Stomach (tissue), 9 donors: Measurements from ENCODE around the gene CENPL. TPM values are rescaled to one million over a fixed set of nuclear protein-coding genes. Genes with fewer than 3 reads are reported as not detected.
"Not testable (repeated sequence)": the region's sequence is repeated elsewhere in the genome, so short reads cannot be mapped to it uniquely, and the experiment has no call there.

Experiments used
- DNase-seq, 2 donors: peaks; one replicate each; pipeline versions ENCODE4 v3.0.0 to v3.0.0-alpha.2; 2013 to 2019
- H3K27ac ChIP-seq, 5 donors: fragments of 200-600 bp in 4 of 5; sonication (generic) in 4 of 5; one replicate each; pipeline ENCODE4 v1.5.1; 2013 to 2019; ENCODE audit warnings: mild to moderate bottlenecking in 1 of 5, moderate library complexity in 1 of 5
- H3K27me3 ChIP-seq, 3 donors: fragments of 200-600 bp; sonication (generic); one replicate each; pipeline ENCODE4 v1.5.1; 2017 to 2019; ENCODE audit warnings: mixed run types in 1 of 3
- H3K36me3 ChIP-seq, 4 donors: fragments of 200-600 bp; sonication (generic); 1 replicate in 3 of 4; 2 replicates in 1 of 4; pipeline ENCODE4 v1.5.1; 2016 to 2019
- H3K4me1 ChIP-seq, 4 donors: fragments of 200-600 bp; sonication (generic); one replicate each; pipeline ENCODE4 v1.5.1; 2016 to 2019
- H3K4me3 ChIP-seq, 4 donors: fragments of 200-600 bp; sonication (generic) in 3 of 4; one replicate each; pipeline ENCODE4 v1.5.1; 2016 to 2019; ENCODE audit warnings: mild to moderate bottlenecking in 1 of 4
- H3K9me3 ChIP-seq, 4 donors: fragments of 200-600 bp; sonication (generic); one replicate each; pipeline ENCODE4 v1.5.1; 2016 to 2019
- EP300 ChIP-seq: sonication (generic); formaldehyde crosslinking; IDR thresholded peaks from one replicate; pipeline ENCODE4 v1.6.1; 2017; ENCODE audit warnings: antibody characterized with exemption
- POLR2A ChIP-seq, 4 donors: fragments of 450-650 bp; IDR thresholded peaks; one replicate each; pipeline ENCODE4 v1.6.1; 2016; ENCODE audit warnings: antibody characterized with exemption in 4 of 4, control low read depth in 2 of 4, mild to moderate bottlenecking in 1 of 4, moderate library complexity in 1 of 4
- POLR2AphosphoS5 ChIP-seq, 3 donors: sonication (generic); formaldehyde crosslinking; IDR thresholded peaks; one replicate each; pipeline ENCODE4 v1.6.1; 2016; ENCODE audit warnings: antibody characterized with exemption in 3 of 3
- whole genome bisulfite sequencing, 5 donors: extraction: QIAGEN DNeasy Blood & Tissue Kit in 3 of 5; methylation state at CpG; one replicate each; pipeline versions ENCODE4 v1.1.5 to v1.1.7; 2013 to 2018; 5-methylcytosine and 5-hydroxymethylcytosine counted together
- intact Hi-C: fragments of 100-400 bp; cut with DNase I; formaldehyde crosslinking; loops from one replicate; pipeline ENCODE4 v1.15.1; 2023; ENCODE audit warnings: low total_unique reads
- polyA plus RNA-seq, 3 donors: library from polyadenylated mRNA; stranded (reverse); fragments of 200-250 nt; gene quantifications; one replicate each; pipeline ENCODE4 v1.2.3, GENCODE V29; 2013
- total RNA-seq, 5 donors: library from RNA; depleted of rRNA; stranded (reverse); fragments of >200 nt; gene quantifications; one replicate each; pipeline versions ENCODE4 v1.1.0 to v1.2.3, GENCODE V29; 2014 to 2016
- TF ChIP-seq, protein P1 (sequence below), 7 experiments: fragments of 450-650 bp in 4 of 7; fragments of 200-600 bp in 3 of 7; sonication (generic) in 3 of 7; IDR thresholded peaks; one replicate each; pipeline ENCODE4 v1.5.1; 2016 to 2019; ENCODE audit warnings: antibody characterized with exemption in 7 of 7, control low read depth in 2 of 7, mild to moderate bottlenecking in 1 of 7
- donor health status: healthy with polysubstance abuse.
- donor health status: Bipolar disorder and iron deficiency.
- donor health status: healthy.

CENPL gene
- total and polyA plus RNA-seq, 8 donors = 0.45 to 14.1 (median 3.3) TPM

DNA sequence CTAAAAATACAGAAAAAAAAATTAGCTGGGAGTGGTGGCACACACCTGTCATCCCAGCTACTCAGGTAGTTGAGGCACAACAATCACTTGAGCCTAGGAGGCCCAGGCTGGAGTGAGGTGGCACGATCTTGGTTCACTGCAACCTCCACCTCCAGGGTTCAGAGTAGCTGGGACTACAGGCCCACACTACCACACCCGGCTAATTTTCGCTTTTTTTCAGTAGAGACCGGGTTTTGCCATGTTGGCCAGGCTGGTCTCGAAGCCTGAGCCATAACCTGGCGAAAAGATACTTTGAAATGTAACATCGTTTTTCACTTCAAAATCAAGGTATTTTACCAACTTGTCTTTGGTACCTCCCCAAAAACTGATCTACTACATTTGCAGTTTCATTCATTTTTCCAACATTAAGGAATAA lies 37.1 kb upstream of the CENPL start:
- Histone ChIP-seq H3K4me1 (peaks cover 17 to 36% (median 21%) of the 10 kb centered on the region in 4 donors), H3K27ac (no peak overlapping the region), H3K27me3 (no peaks in the 10 kb centered on the region), H3K36me3 (peaks cover 45 to 100% (median 95%) of the 10 kb centered on the region in 4 donors), H3K4me3 (no peak overlapping the region), H3K9me3 (no peaks in the 10 kb centered on the region)
- no peak for DNase-seq
- TF ChIP-seq EP300 (no peak), POLR2A (IDR thresholded peaks at IDR 0.05) (no peak), POLR2AphosphoS5 (IDR thresholded peaks at IDR 0.05) (no peak)
- TF ChIP-seq, protein P1, sequence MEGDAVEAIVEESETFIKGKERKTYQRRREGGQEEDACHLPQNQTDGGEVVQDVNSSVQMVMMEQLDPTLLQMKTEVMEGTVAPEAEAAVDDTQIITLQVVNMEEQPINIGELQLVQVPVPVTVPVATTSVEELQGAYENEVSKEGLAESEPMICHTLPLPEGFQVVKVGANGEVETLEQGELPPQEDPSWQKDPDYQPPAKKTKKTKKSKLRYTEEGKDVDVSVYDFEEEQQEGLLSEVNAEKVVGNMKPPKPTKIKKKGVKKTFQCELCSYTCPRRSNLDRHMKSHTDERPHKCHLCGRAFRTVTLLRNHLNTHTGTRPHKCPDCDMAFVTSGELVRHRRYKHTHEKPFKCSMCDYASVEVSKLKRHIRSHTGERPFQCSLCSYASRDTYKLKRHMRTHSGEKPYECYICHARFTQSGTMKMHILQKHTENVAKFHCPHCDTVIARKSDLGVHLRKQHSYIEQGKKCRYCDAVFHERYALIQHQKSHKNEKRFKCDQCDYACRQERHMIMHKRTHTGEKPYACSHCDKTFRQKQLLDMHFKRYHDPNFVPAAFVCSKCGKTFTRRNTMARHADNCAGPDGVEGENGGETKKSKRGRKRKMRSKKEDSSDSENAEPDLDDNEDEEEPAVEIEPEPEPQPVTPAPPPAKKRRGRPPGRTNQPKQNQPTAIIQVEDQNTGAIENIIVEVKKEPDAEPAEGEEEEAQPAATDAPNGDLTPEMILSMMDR (IDR thresholded peaks at IDR 0.05) = no peak
- WGBS, 5 donors = 91 to 96% (median 93%) methylated on average over 7 of the region's 7 CpGs
- intact Hi-C loops = loop anchor here (10.0 kb wide), 1 partner anchor 63 kb away; no protein-coding TSS in a partner anchor

DNA sequence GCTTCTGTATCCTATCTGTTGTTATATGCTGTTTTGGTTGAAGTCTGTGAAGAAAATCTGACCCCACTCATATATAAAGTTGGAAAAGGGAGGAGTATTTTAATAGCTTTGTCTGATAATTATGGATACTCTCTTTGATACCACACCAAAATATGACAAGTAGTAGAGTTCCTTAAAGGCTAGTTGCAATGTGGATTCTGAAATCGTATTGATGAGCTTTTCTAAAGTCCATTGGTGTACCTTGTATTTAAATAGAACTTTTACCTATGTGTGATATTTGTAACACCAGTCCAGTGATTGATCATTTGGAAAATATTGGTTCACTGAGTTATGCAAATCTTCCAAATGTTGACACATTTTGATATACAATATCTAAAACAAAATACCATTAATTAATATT lies 35.4 kb upstream of the CENPL start:
- Histone ChIP-seq H3K36me3 (peaks cover 35 to 100% (median 95%) of the 10 kb centered on the region in 4 donors), H3K27me3 (no peaks in the 10 kb centered on the region), H3K9me3 (no peaks in the 10 kb centered on the region), H3K27ac (no peak overlapping the region), H3K4me3 (no peak overlapping the region), H3K4me1 (peaks cover 5 to 19% (median 7%) of the 10 kb centered on the region in 4 donors)
- DNase-seq = no peak
- intact Hi-C loops = loop anchor here (10.0 kb wide), 1 partner anchor 65 kb away; no protein-coding TSS in a partner anchor
- TF ChIP-seq, protein P1 (IDR thresholded peaks at IDR 0.05) = no peak
- no peak for TF ChIP-seq POLR2AphosphoS5 (IDR thresholded peaks at IDR 0.05)
- no peak for TF ChIP-seq EP300
- TF ChIP-seq POLR2A (IDR thresholded peaks at IDR 0.05) = no peak
- WGBS, 5 donors = 80 to 93% (median 90%) methylated on average over 1 of the region's 1 CpG

DNA sequence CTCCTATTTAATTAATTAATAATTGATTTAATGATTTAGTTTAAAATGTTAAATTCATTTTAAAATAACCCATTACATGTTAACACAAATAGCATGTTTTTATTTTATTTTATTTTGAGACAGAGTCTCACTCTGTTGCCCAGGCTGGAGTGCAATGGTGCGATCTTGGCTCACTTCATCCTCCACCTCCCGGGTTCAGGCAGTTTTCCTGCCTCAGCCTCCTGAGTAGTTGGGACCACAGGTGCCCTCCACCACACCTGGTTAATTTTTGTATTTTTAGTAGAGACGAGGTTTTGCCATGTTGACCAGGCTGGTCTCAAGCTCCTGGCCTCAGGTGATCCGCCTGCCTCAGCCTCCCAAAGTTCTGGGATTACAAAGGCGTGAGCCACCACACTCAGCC lies 34.9 kb upstream of the CENPL start:
- DNase-seq, intact Hi-C loops, H3K27me3 ChIP-seq, H3K27ac ChIP-seq, H3K9me3 ChIP-seq, H3K4me3 ChIP-seq: not testable (repeated sequence)
- H3K4me1 ChIP-seq = peaks cover 0 to 14% (median 2%) of the 10 kb centered on the region in 4 donors
- 93 to 95% (median 94%) methylated on average over 5 of the region's 5 CpGs for WGBS, 5 donors
- peaks cover 30 to 100% (median 95%) of the 10 kb centered on the region in 4 donors for H3K36me3 ChIP-seq

GRCh38 chr1:173857363-173857917 lies 32.8 kb upstream of the CENPL start:
- H3K4me1 ChIP-seq = peaks cover 0 to 9% (median 6%) of the 10 kb centered on the region in 4 donors
- H3K27ac ChIP-seq = no peak overlapping the region
- DNase-seq = no peak
- no peaks in the 10 kb centered on the region for H3K27me3 ChIP-seq
- no peak overlapping the region for H3K4me3 ChIP-seq
- 81 to 87% (median 86%) methylated on average over 4 of the region's 4 CpGs for WGBS, 5 donors
- H3K36me3 ChIP-seq = peaks cover 9 to 100% (median 94%) of the 10 kb centered on the region in 4 donors
- intact Hi-C loops = no loop called here
- TF ChIP-seq, protein P1 (IDR thresholded peaks at IDR 0.05) = no peak
- TF ChIP-seq POLR2AphosphoS5 (IDR thresholded peaks at IDR 0.05) = no peak
- no peak for TF ChIP-seq POLR2A (IDR thresholded peaks at IDR 0.05)
- no peak for TF ChIP-seq EP300
- H3K9me3 ChIP-seq = no peaks in the 10 kb centered on the region

DNA sequence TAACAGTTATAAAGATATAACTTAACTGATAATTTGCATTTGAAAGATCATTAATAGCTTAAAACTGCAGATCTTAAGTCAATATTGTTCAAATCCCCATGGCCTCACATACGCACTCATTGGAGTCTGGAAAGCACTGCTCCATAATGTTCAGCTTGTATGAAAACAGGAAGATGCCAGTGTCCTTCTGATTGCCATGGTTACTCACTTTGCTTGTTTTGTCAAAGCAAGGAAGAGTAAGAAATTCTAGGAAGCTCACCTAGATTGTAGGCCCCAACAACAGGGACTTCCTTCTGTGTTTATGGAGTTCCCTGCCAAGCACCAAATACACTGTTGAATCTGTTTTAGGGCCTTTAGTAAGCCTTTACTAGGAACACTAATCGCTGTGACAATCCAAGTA lies 32.2 kb upstream of the CENPL start:
- TF ChIP-seq POLR2AphosphoS5 (IDR thresholded peaks at IDR 0.05) = no peak
- TF ChIP-seq, protein P1 (IDR thresholded peaks at IDR 0.05) = no peak
- no peak for TF ChIP-seq POLR2A (IDR thresholded peaks at IDR 0.05)
- no peak for TF ChIP-seq EP300
- intact Hi-C loops = no loop called here
- Histone ChIP-seq H3K36me3 (peaks cover 5 to 100% (median 94%) of the 10 kb centered on the region in 4 donors), H3K27ac (no peak overlapping the region), H3K4me1 (peaks cover 0 to 9% (median 6%) of the 10 kb centered on the region in 4 donors), H3K27me3 (no peaks in the 10 kb centered on the region), H3K4me3 (no peak overlapping the region), H3K9me3 (no peaks in the 10 kb centered on the region)
- WGBS, 5 donors = 85 to 95% (median 90%) methylated on average over 2 of the region's 2 CpGs
- DNase-seq = no peak
